ENCODE results near the gene TAF7.
"Not testable (repeated sequence)": the region's sequence is repeated elsewhere in the genome, so short reads cannot be mapped to it uniquely, and the experiment has no call there.

DNA sequence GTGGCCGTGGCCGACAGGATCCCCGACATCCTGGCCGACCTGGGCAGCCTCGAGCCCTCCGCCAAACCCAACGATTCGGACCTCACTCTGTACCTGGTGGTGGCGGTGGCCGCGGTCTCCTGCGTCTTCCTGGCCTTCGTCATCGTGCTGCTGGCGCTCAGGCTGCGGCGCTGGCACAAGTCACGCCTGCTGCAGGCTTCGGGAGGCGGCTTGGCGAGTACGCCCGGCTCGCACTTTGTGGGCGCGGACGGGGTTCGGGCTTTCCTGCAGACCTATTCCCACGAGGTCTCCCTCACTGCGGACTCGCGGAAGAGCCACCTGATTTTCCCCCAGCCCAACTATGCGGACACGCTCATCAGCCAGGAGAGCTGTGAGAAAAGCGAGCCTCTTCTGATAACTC, 25.4 kb upstream of the TAF7 start:
- TF ChIP-seq, protein P1, sequence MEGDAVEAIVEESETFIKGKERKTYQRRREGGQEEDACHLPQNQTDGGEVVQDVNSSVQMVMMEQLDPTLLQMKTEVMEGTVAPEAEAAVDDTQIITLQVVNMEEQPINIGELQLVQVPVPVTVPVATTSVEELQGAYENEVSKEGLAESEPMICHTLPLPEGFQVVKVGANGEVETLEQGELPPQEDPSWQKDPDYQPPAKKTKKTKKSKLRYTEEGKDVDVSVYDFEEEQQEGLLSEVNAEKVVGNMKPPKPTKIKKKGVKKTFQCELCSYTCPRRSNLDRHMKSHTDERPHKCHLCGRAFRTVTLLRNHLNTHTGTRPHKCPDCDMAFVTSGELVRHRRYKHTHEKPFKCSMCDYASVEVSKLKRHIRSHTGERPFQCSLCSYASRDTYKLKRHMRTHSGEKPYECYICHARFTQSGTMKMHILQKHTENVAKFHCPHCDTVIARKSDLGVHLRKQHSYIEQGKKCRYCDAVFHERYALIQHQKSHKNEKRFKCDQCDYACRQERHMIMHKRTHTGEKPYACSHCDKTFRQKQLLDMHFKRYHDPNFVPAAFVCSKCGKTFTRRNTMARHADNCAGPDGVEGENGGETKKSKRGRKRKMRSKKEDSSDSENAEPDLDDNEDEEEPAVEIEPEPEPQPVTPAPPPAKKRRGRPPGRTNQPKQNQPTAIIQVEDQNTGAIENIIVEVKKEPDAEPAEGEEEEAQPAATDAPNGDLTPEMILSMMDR (IDR thresholded peaks at IDR 0.05; ENCODE audit: low read depth, low read length): not testable (repeated sequence)
- not testable (repeated sequence) for TF ChIP-seq POLR2A (IDR thresholded peaks at IDR 0.05; ENCODE audit: extremely low read depth, insufficient read length)

Measured in NB4 (cell line).